Measurements from ENCODE around the gene ZNF738. TPM values are rescaled to one million over a fixed set of nuclear protein-coding genes. Genes with fewer than 3 reads are reported as not detected.

Gene ZNF738
- total RNA-seq, 1 experiment from 2014 or later: 6.0 TPM

DNA sequence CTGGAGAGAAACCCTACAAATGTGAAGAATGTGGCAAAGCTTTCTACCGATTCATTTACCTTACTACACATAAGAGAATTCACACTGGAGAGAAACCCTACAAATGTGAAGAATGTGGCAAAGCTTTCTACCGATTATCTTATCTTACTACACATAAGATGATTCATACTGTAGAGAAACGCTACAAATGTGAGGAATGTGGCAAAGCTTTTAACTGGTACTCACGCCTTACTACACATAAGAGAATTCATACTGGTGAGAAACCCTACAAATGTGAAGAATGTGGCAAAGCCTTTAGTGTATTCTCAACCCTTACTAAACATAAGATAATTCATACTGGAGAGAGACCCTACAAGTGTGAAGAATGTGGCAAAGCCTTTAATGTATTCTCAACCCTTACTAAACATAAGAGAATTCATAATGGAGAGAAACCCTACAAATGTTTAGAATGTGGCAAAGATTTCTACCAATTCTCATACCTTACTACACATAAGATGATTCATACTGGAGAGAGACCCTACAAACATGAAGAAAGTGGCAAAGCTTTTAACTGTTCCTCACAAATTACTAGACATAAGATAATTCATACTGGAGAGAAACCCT is 25.3 kb downstream of the ZNF738 start:
- Histone ChIP-seq H4K20me1 (ENCODE audit: insufficient read depth) (no peaks in the 10 kb centered on the region), H3K9ac (ENCODE audit: low read length) (no peak overlapping the region), H3K4me2 (ENCODE audit: low read length) (no peak overlapping the region), H3K9me3 (ENCODE audit: control insufficient read depth in 1 of 2, insufficient read depth in 1 of 2, low read depth in 1 of 2, low read length in 2 of 2) (peaks cover 19 to 48% of the 10 kb centered on the region in 2 experiments), H3K36me3 (ENCODE audit: control insufficient read depth in 1 of 2, insufficient read depth in 2 of 2, low read length in 2 of 2) (peaks cover 5 to 6% of the 10 kb centered on the region in 2 experiments; a peak in 2 of 4 replicates), H3K9me2 (ENCODE audit: insufficient read depth) (no peaks in the 10 kb centered on the region), H3K79me2 (ENCODE audit: insufficient read depth, low read length) (no peaks in the 10 kb centered on the region), H3K4me3 (replicated peaks in 1 of 2; ENCODE audit: low read depth in 1 of 2, low read length in 2 of 2) (no peak overlapping the region), H3K27ac (ENCODE audit: low read depth, low read length) (no peak overlapping the region), H3K27me3 (ENCODE audit: insufficient read depth, low read length) (no peaks in the 10 kb centered on the region), H3K4me1 (ENCODE audit: control insufficient read depth in 1 of 2, insufficient read depth in 2 of 2, low read length in 2 of 2) (no peaks in the 10 kb centered on the region), H2AFZ (ENCODE audit: low read depth, low read length, poor library complexity, severe bottlenecking) (no peak overlapping the region)
- ChIA-PET CTCF (no interaction called here), POLR2A (no interaction called here), RAD21 (ENCODE audit: low non-redundant PET in 1 of 2, low total read pairs in 2 of 2, uncharacterized antibody in 2 of 2, unreplicated experiment in 2 of 2) (no interaction called here)
- TF ChIP-seq, protein P1, sequence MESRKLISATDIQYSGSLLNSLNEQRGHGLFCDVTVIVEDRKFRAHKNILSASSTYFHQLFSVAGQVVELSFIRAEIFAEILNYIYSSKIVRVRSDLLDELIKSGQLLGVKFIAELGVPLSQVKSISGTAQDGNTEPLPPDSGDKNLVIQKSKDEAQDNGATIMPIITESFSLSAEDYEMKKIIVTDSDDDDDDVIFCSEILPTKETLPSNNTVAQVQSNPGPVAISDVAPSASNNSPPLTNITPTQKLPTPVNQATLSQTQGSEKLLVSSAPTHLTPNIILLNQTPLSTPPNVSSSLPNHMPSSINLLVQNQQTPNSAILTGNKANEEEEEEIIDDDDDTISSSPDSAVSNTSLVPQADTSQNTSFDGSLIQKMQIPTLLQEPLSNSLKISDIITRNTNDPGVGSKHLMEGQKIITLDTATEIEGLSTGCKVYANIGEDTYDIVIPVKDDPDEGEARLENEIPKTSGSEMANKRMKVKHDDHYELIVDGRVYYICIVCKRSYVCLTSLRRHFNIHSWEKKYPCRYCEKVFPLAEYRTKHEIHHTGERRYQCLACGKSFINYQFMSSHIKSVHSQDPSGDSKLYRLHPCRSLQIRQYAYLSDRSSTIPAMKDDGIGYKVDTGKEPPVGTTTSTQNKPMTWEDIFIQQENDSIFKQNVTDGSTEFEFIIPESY (IDR thresholded peaks at IDR 0.05; ENCODE audit: extremely low read depth, insufficient replicate concordance, low read length): no peak
- TF ChIP-seq EZH2phosphoT487 (IDR thresholded peaks at IDR 0.05; ENCODE audit: borderline replicate concordance) (no peak), ZNF274 (IDR thresholded peaks at IDR 0.05; ENCODE audit: low read depth, low read length) (peak; percentile 76)
- no peak for ATAC-seq
- BruUV-seq (replicated peaks): no TSS peak
- intact Hi-C loops (cut with micrococcal nuclease): no loop called here
- DNase-seq (ENCODE audit: low read depth, low spot score): no peak

DNA sequence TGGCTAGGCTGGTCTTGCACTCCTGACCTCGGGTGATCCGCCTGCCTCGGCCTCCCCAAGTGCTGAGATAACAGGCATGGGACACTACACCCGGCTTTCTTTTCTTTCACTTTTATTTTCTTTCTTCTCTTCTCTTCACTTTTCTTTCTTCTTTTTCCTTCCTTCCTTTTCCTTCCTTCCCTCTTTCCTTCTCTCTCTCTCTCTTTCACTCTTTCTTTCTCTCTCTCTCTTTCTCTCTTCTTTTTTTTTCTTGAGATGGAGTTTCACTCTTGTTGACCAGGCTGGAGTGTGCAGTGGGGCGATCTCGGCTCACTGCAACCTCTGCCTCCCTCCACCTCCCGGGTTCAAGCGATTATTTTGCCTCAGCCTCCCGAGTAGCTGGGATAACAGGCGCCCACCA is 37.3 kb downstream of the ZNF738 start:
- peaks cover 0 to 3% of the 10 kb centered on the region in 2 experiments; a peak in 2 of 4 replicates for H3K9me3 ChIP-seq (ENCODE audit: control insufficient read depth in 1 of 2, insufficient read depth in 1 of 2, low read depth in 1 of 2, low read length in 2 of 2)
- intact Hi-C loops (cut with micrococcal nuclease): no loop called here
- no peaks in the 10 kb centered on the region for H4K20me1 ChIP-seq (ENCODE audit: insufficient read depth)
- no peak overlapping the region for H3K27ac ChIP-seq (ENCODE audit: low read depth, low read length)
- no peak overlapping the region for H3K4me3 ChIP-seq (replicated peaks in 1 of 2; ENCODE audit: low read depth in 1 of 2, low read length in 2 of 2)
- RAD21 ChIA-PET (ENCODE audit: low non-redundant PET in 1 of 2, low total read pairs in 2 of 2, uncharacterized antibody in 2 of 2, unreplicated experiment in 2 of 2): no interaction called here
- DNase-seq (ENCODE audit: low read depth, low spot score) (no peak), ATAC-seq (no peak)
- H3K36me3 ChIP-seq (ENCODE audit: control insufficient read depth in 1 of 2, insufficient read depth in 2 of 2, low read length in 2 of 2): 0 out of 4 replicates have a peak, but pooled peaks cover 0 to 3% of the 10 kb centered on the region in 2 experiments
- no TSS peak for BruUV-seq (replicated peaks)
- no peak overlapping the region for H3K4me2 ChIP-seq (ENCODE audit: low read length)
- no peak overlapping the region for H2AFZ ChIP-seq (ENCODE audit: low read depth, low read length, poor library complexity, severe bottlenecking)
- no peak overlapping the region for H3K9ac ChIP-seq (ENCODE audit: low read length)
- POLR2A ChIA-PET: no interaction called here
- H3K4me1 ChIP-seq (ENCODE audit: control insufficient read depth in 1 of 2, insufficient read depth in 2 of 2, low read length in 2 of 2): no peaks in the 10 kb centered on the region
- no peaks in the 10 kb centered on the region for H3K27me3 ChIP-seq (ENCODE audit: insufficient read depth, low read length)
- 0 out of 2 replicates have a peak, but pooled peaks cover 4% of the 10 kb centered on the region for H3K79me2 ChIP-seq (ENCODE audit: insufficient read depth, low read length)
- CTCF ChIA-PET: no interaction called here
- H3K9me2 ChIP-seq (ENCODE audit: insufficient read depth): no peaks in the 10 kb centered on the region
- TF ChIP-seq, protein P2, sequence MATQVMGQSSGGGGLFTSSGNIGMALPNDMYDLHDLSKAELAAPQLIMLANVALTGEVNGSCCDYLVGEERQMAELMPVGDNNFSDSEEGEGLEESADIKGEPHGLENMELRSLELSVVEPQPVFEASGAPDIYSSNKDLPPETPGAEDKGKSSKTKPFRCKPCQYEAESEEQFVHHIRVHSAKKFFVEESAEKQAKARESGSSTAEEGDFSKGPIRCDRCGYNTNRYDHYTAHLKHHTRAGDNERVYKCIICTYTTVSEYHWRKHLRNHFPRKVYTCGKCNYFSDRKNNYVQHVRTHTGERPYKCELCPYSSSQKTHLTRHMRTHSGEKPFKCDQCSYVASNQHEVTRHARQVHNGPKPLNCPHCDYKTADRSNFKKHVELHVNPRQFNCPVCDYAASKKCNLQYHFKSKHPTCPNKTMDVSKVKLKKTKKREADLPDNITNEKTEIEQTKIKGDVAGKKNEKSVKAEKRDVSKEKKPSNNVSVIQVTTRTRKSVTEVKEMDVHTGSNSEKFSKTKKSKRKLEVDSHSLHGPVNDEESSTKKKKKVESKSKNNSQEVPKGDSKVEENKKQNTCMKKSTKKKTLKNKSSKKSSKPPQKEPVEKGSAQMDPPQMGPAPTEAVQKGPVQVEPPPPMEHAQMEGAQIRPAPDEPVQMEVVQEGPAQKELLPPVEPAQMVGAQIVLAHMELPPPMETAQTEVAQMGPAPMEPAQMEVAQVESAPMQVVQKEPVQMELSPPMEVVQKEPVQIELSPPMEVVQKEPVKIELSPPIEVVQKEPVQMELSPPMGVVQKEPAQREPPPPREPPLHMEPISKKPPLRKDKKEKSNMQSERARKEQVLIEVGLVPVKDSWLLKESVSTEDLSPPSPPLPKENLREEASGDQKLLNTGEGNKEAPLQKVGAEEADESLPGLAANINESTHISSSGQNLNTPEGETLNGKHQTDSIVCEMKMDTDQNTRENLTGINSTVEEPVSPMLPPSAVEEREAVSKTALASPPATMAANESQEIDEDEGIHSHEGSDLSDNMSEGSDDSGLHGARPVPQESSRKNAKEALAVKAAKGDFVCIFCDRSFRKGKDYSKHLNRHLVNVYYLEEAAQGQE (IDR thresholded peaks at IDR 0.05; ENCODE audit: low read depth): no peak
- TF ChIP-seq ELF1 (IDR thresholded peaks at IDR 0.05; ENCODE audit: borderline replicate concordance, low read depth): no peak
- TF ChIP-seq ZFX (IDR thresholded peaks at IDR 0.05): no peak
- TF ChIP-seq SIN3A (IDR thresholded peaks at IDR 0.05; ENCODE audit: low read depth): no peak
- TF ChIP-seq ZNF274 (IDR thresholded peaks at IDR 0.05; ENCODE audit: low read depth, low read length): no peak
- no peak for TF ChIP-seq SP1 (IDR thresholded peaks at IDR 0.05; ENCODE audit: low read depth)
- TF ChIP-seq, protein P3, sequence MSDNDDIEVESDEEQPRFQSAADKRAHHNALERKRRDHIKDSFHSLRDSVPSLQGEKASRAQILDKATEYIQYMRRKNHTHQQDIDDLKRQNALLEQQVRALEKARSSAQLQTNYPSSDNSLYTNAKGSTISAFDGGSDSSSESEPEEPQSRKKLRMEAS (IDR thresholded peaks at IDR 0.05): no peak
- no peak for TF ChIP-seq JUND (IDR thresholded peaks at IDR 0.05)
- TF ChIP-seq, protein P4, sequence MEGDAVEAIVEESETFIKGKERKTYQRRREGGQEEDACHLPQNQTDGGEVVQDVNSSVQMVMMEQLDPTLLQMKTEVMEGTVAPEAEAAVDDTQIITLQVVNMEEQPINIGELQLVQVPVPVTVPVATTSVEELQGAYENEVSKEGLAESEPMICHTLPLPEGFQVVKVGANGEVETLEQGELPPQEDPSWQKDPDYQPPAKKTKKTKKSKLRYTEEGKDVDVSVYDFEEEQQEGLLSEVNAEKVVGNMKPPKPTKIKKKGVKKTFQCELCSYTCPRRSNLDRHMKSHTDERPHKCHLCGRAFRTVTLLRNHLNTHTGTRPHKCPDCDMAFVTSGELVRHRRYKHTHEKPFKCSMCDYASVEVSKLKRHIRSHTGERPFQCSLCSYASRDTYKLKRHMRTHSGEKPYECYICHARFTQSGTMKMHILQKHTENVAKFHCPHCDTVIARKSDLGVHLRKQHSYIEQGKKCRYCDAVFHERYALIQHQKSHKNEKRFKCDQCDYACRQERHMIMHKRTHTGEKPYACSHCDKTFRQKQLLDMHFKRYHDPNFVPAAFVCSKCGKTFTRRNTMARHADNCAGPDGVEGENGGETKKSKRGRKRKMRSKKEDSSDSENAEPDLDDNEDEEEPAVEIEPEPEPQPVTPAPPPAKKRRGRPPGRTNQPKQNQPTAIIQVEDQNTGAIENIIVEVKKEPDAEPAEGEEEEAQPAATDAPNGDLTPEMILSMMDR (IDR thresholded peaks at IDR 0.05 in 2 of 3, conservative IDR thresholded peaks at IDR 0.05 in 1 of 3; ENCODE audit: borderline replicate concordance in 1 of 3, insufficient read depth in 1 of 3, low read depth in 2 of 3, low read length in 2 of 3): no peak
- TF ChIP-seq RAD21 (IDR thresholded peaks at IDR 0.05; ENCODE audit: low read depth): no peak

Data from HCT116 (cell line).